ENCODE measurements around the gene NAV2. TPM values are rescaled to one million over a fixed set of nuclear protein-coding genes. Genes with fewer than 3 reads are reported as not detected.

NAV2 gene
- total RNA-seq, 1 experiment from 2014 or later: 2.1 TPM

- no peak overlapping the region for H2AFZ ChIP-seq (ENCODE audit: low read depth, low read length, poor library complexity, severe bottlenecking)
- ChIA-PET RAD21 (ENCODE audit: low non-redundant PET in 1 of 2, low total read pairs in 2 of 2, uncharacterized antibody in 2 of 2, unreplicated experiment in 2 of 2) (no interaction called here), POLR2A (no interaction called here), CTCF (no interaction called here)
- TF ChIP-seq JUND (IDR thresholded peaks at IDR 0.05) (no peak), CBX3 (IDR thresholded peaks at IDR 0.05; ENCODE audit: low read depth) (no peak), CEBPB (IDR thresholded peaks at IDR 0.05; ENCODE audit: low read depth) (no peak), EGR1 (IDR thresholded peaks at IDR 0.05; ENCODE audit: low read depth) (no peak), FOSL1 (IDR thresholded peaks at IDR 0.05; ENCODE audit: low read depth) (no peak), ATF3 (IDR thresholded peaks at IDR 0.05) (no peak), EZH2 (IDR thresholded peaks at IDR 0.05) (no peak)
- ATAC-seq (no peak), DNase-seq (ENCODE audit: low read depth, low spot score) (no peak)
- no peaks in the 10 kb centered on the region for H3K9me2 ChIP-seq (ENCODE audit: insufficient read depth)
- no peaks in the 10 kb centered on the region for H3K9me3 ChIP-seq (ENCODE audit: control insufficient read depth in 1 of 2, insufficient read depth in 1 of 2, low read depth in 1 of 2, low read length in 2 of 2)
- H4K20me1 ChIP-seq (ENCODE audit: insufficient read depth): no peaks in the 10 kb centered on the region
- no peak overlapping the region for H3K9ac ChIP-seq (ENCODE audit: low read length)
- H3K4me2 ChIP-seq (ENCODE audit: low read length): no peak overlapping the region
- intact Hi-C loops (cut with micrococcal nuclease): no loop called here
- BruUV-seq (replicated peaks): no TSS peak
- H3K4me1 ChIP-seq (ENCODE audit: control insufficient read depth in 1 of 2, insufficient read depth in 2 of 2, low read length in 2 of 2): peaks cover 0 to 7% of the 10 kb centered on the region in 2 experiments; a peak in 1 of 4 replicates
- H3K27me3 ChIP-seq (ENCODE audit: insufficient read depth, low read length): peaks cover 12% of the 10 kb centered on the region
- H3K27ac ChIP-seq (ENCODE audit: low read depth, low read length): no peak overlapping the region
- H3K4me3 ChIP-seq (replicated peaks in 1 of 2; ENCODE audit: low read depth in 1 of 2, low read length in 2 of 2): no peak overlapping the region
- H3K36me3 ChIP-seq (ENCODE audit: control insufficient read depth in 1 of 2, insufficient read depth in 2 of 2, low read length in 2 of 2): no peaks in the 10 kb centered on the region
- H3K79me2 ChIP-seq (ENCODE audit: insufficient read depth, low read length): no peaks in the 10 kb centered on the region
Measured at GRCh38 chr11:20007386-20007785, 294.7 kb downstream of the NAV2 start.

- ChIA-PET POLR2A (no interaction called here), CTCF (no interaction called here), RAD21 (ENCODE audit: low non-redundant PET in 1 of 2, low total read pairs in 2 of 2, uncharacterized antibody in 2 of 2, unreplicated experiment in 2 of 2) (no interaction called here)
- intact Hi-C loops (cut with micrococcal nuclease): no loop called here
- no peak overlapping the region for H3K9ac ChIP-seq (ENCODE audit: low read length)
- H3K4me3 ChIP-seq (replicated peaks in 1 of 2; ENCODE audit: low read depth in 1 of 2, low read length in 2 of 2): no peak overlapping the region
- no peaks in the 10 kb centered on the region for H3K9me3 ChIP-seq (ENCODE audit: control insufficient read depth in 1 of 2, insufficient read depth in 1 of 2, low read depth in 1 of 2, low read length in 2 of 2)
- no peaks in the 10 kb centered on the region for H3K9me2 ChIP-seq (ENCODE audit: insufficient read depth)
- no peaks in the 10 kb centered on the region for H3K79me2 ChIP-seq (ENCODE audit: insufficient read depth, low read length)
- H2AFZ ChIP-seq (ENCODE audit: low read depth, low read length, poor library complexity, severe bottlenecking): no peak overlapping the region
- H3K4me2 ChIP-seq (ENCODE audit: low read length): no peak overlapping the region
- no peaks in the 10 kb centered on the region for H3K36me3 ChIP-seq (ENCODE audit: control insufficient read depth in 1 of 2, insufficient read depth in 2 of 2, low read length in 2 of 2)
- H3K27me3 ChIP-seq (ENCODE audit: insufficient read depth, low read length): peaks cover 16% of the 10 kb centered on the region
- no peak for TF ChIP-seq RAD21 (IDR thresholded peaks at IDR 0.05; ENCODE audit: low read depth)
- no peak for TF ChIP-seq JUND (IDR thresholded peaks at IDR 0.05)
- no peak for TF ChIP-seq SIN3A (IDR thresholded peaks at IDR 0.05; ENCODE audit: low read depth)
- TF ChIP-seq, protein P1, sequence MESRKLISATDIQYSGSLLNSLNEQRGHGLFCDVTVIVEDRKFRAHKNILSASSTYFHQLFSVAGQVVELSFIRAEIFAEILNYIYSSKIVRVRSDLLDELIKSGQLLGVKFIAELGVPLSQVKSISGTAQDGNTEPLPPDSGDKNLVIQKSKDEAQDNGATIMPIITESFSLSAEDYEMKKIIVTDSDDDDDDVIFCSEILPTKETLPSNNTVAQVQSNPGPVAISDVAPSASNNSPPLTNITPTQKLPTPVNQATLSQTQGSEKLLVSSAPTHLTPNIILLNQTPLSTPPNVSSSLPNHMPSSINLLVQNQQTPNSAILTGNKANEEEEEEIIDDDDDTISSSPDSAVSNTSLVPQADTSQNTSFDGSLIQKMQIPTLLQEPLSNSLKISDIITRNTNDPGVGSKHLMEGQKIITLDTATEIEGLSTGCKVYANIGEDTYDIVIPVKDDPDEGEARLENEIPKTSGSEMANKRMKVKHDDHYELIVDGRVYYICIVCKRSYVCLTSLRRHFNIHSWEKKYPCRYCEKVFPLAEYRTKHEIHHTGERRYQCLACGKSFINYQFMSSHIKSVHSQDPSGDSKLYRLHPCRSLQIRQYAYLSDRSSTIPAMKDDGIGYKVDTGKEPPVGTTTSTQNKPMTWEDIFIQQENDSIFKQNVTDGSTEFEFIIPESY (IDR thresholded peaks at IDR 0.05; ENCODE audit: extremely low read depth, insufficient replicate concordance, low read length): no peak
- TF ChIP-seq POLR2AphosphoS5 (IDR thresholded peaks at IDR 0.05; ENCODE audit: low read depth, low read length): no peak
- TF ChIP-seq ZFX (IDR thresholded peaks at IDR 0.05): no peak
- no peak for TF ChIP-seq ZNF274 (IDR thresholded peaks at IDR 0.05; ENCODE audit: low read depth, low read length)
- no peak for TF ChIP-seq SP1 (IDR thresholded peaks at IDR 0.05; ENCODE audit: low read depth)
- no peak for TF ChIP-seq ATF3 (IDR thresholded peaks at IDR 0.05)
- TF ChIP-seq TCF7L2 (IDR thresholded peaks at IDR 0.05; ENCODE audit: borderline replicate concordance, extremely low read depth, insufficient read depth, insufficient read length): no peak
- TF ChIP-seq CBX3 (IDR thresholded peaks at IDR 0.05; ENCODE audit: low read depth): no peak
- TF ChIP-seq EZH2phosphoT487 (IDR thresholded peaks at IDR 0.05; ENCODE audit: borderline replicate concordance): no peak
- peaks cover 0 to 3% of the 10 kb centered on the region in 2 experiments; a peak in 1 of 4 replicates for H3K4me1 ChIP-seq (ENCODE audit: control insufficient read depth in 1 of 2, insufficient read depth in 2 of 2, low read length in 2 of 2)
- no peak overlapping the region for H3K27ac ChIP-seq (ENCODE audit: low read depth, low read length)
- no peaks in the 10 kb centered on the region for H4K20me1 ChIP-seq (ENCODE audit: insufficient read depth)
- no peak for DNase-seq (ENCODE audit: low read depth, low spot score)
- no TSS peak for BruUV-seq (replicated peaks)
- no peak for ATAC-seq
Measured at GRCh38 chr11:20008190-20008870, 295.7 kb downstream of the NAV2 start.

All from HCT116 (cell line).